Stomach (tissue), 9 donors: ENCODE results near the gene ACVR1. TPM values are rescaled to one million over a fixed set of nuclear protein-coding genes. Genes with fewer than 3 reads are reported as not detected.

ENCODE experiments used
- DNase-seq, 2 donors: peaks; one replicate each; pipeline versions ENCODE4 v3.0.0 to v3.0.0-alpha.2; 2013 to 2019
- H3K27ac ChIP-seq, 5 donors: fragments of 200-600 bp in 4 of 5; sonication (generic) in 4 of 5; one replicate each; pipeline ENCODE4 v1.5.1; 2013 to 2019; ENCODE audit warnings: mild to moderate bottlenecking in 1 of 5, moderate library complexity in 1 of 5
- H3K27me3 ChIP-seq, 3 donors: fragments of 200-600 bp; sonication (generic); one replicate each; pipeline ENCODE4 v1.5.1; 2017 to 2019; ENCODE audit warnings: mixed run types in 1 of 3
- H3K36me3 ChIP-seq, 4 donors: fragments of 200-600 bp; sonication (generic); 1 replicate in 3 of 4; 2 replicates in 1 of 4; pipeline ENCODE4 v1.5.1; 2016 to 2019
- H3K4me1 ChIP-seq, 4 donors: fragments of 200-600 bp; sonication (generic); one replicate each; pipeline ENCODE4 v1.5.1; 2016 to 2019
- H3K4me3 ChIP-seq, 4 donors: fragments of 200-600 bp; sonication (generic) in 3 of 4; one replicate each; pipeline ENCODE4 v1.5.1; 2016 to 2019; ENCODE audit warnings: mild to moderate bottlenecking in 1 of 4
- H3K9me3 ChIP-seq, 4 donors: fragments of 200-600 bp; sonication (generic); one replicate each; pipeline ENCODE4 v1.5.1; 2016 to 2019
- CTCF ChIP-seq, 7 experiments: fragments of 450-650 bp in 4 of 7; fragments of 200-600 bp in 3 of 7; sonication (generic) in 3 of 7; IDR thresholded peaks; one replicate each; pipeline ENCODE4 v1.5.1; 2016 to 2019; ENCODE audit warnings: antibody characterized with exemption in 7 of 7, control low read depth in 2 of 7, mild to moderate bottlenecking in 1 of 7
- EP300 ChIP-seq: sonication (generic); formaldehyde crosslinking; IDR thresholded peaks from one replicate; pipeline ENCODE4 v1.6.1; 2017; ENCODE audit warnings: antibody characterized with exemption
- POLR2A ChIP-seq, 4 donors: fragments of 450-650 bp; IDR thresholded peaks; one replicate each; pipeline ENCODE4 v1.6.1; 2016; ENCODE audit warnings: antibody characterized with exemption in 4 of 4, control low read depth in 2 of 4, mild to moderate bottlenecking in 1 of 4, moderate library complexity in 1 of 4
- POLR2AphosphoS5 ChIP-seq, 3 donors: sonication (generic); formaldehyde crosslinking; IDR thresholded peaks; one replicate each; pipeline ENCODE4 v1.6.1; 2016; ENCODE audit warnings: antibody characterized with exemption in 3 of 3
- WGBS, 5 donors: extraction: QIAGEN DNeasy Blood & Tissue Kit in 3 of 5; methylation state at CpG; one replicate each; pipeline versions ENCODE4 v1.1.5 to v1.1.7; 2013 to 2018; 5-methylcytosine and 5-hydroxymethylcytosine counted together
- intact Hi-C: fragments of 100-400 bp; cut with DNase I; formaldehyde crosslinking; loops from one replicate; pipeline ENCODE4 v1.15.1; 2023; ENCODE audit warnings: low total_unique reads
- polyA plus RNA-seq, 3 donors: library from polyadenylated mRNA; stranded (reverse); fragments of 200-250 nt; gene quantifications; one replicate each; pipeline ENCODE4 v1.2.3, GENCODE V29; 2013
- small RNA-seq, 4 donors: library from RNA; depleted of rRNA; stranded (forward); fragments of <200 nt; gene quantifications; one replicate each; pipeline ENCODE3, GENCODE V24; 2016
- total RNA-seq, 5 donors: library from RNA; depleted of rRNA; stranded (reverse); fragments of >200 nt; gene quantifications; one replicate each; pipeline versions ENCODE4 v1.1.0 to v1.2.3, GENCODE V29; 2014 to 2016
- donor health status: healthy with polysubstance abuse.
- donor health status: Bipolar disorder and iron deficiency.
- donor health status: healthy.

ACVR1 gene
- total and polyA plus RNA-seq, 8 donors = 2.3 to 32.1 (median 5.6) TPM

- 80 to 87% (median 83%) methylated on average over 4 of the region's 4 CpGs for WGBS, 5 donors
- intact Hi-C loops = no loop called here
- TF ChIP-seq POLR2AphosphoS5 (IDR thresholded peaks at IDR 0.05) (no peak), CTCF (IDR thresholded peaks at IDR 0.05) (no peak), POLR2A (IDR thresholded peaks at IDR 0.05) (no peak), EP300 (no peak)
Observed at GRCh38 chr2:157691695-157692094, 184.4 kb downstream of the ACVR1 start.

GRCh38 chr2:157691131-157691530, 185.0 kb downstream of the ACVR1 start:
- 30 to 69% (median 47%) methylated on average over 1 of the region's 1 CpG for WGBS, 5 donors

More at GRCh38 chr2:157691695-157692094, 184.4 kb downstream of the ACVR1 start:
- Histone ChIP-seq H3K9me3 (no peaks in the 10 kb centered on the region), H3K27me3 (no peaks in the 10 kb centered on the region), H3K4me1 (no peaks in the 10 kb centered on the region), H3K27ac (no peak overlapping the region), H3K36me3 (no peaks in the 10 kb centered on the region), H3K4me3 (no peak overlapping the region)
- no peak for DNase-seq

More at GRCh38 chr2:157691131-157691530, 185.0 kb downstream of the ACVR1 start:
- H3K36me3 ChIP-seq = no peaks in the 10 kb centered on the region
- H3K9me3 ChIP-seq = no peaks in the 10 kb centered on the region
- DNase-seq = no peak
- no peak for TF ChIP-seq EP300
- TF ChIP-seq POLR2AphosphoS5 (IDR thresholded peaks at IDR 0.05) = no peak
- no peak for TF ChIP-seq POLR2A (IDR thresholded peaks at IDR 0.05)
- no peak for TF ChIP-seq CTCF (IDR thresholded peaks at IDR 0.05)
- no peaks in the 10 kb centered on the region for H3K4me1 ChIP-seq
- H3K27me3 ChIP-seq = no peaks in the 10 kb centered on the region
- no peak overlapping the region for H3K4me3 ChIP-seq
- H3K27ac ChIP-seq = no peak overlapping the region
- intact Hi-C loops = no loop called here

Small RNAs within 50 kb of the gene (small RNA-seq; reads per million reads assigned to genes)
- gene RNU6-436P = 0 reads per million in 4 donors

Other genes with a start within 250 kb of the ACVR1 start
- 1 to 10 TPM in 3 of 5 donors, under 1 TPM in 1, not detected in 1; under 0.01 to 8.4 (median 1.4) TPM for gene ACVR1C, start 247.5 kb downstream of the ACVR1 start, total RNA-seq
- under 1 TPM; 0.28 to 0.61 (median 0.31) TPM for gene ACVR1C, start 247.5 kb downstream of the ACVR1 start, polyA plus RNA-seq
- not detected for gene UPP2, start 225.5 kb upstream of the ACVR1 start, total RNA-seq
- gene UPP2, start 225.5 kb upstream of the ACVR1 start, polyA plus RNA-seq = not detected